HEK293 (cell line): Measurements from ENCODE around the gene MALAT1.

Source experiments
- CTCF ChIA-PET: fragments of 350-600 bp; formaldehyde crosslinking; extraction: SDS; loops from one replicate; lab custom pipeline; 2021; ENCODE audit warnings: antibody characterized with exemption; lab: Yijun Ruan, JAX
- POLR2A ChIA-PET: fragments of 300-600 bp; formaldehyde crosslinking; extraction: SDS; loops from one replicate; lab custom pipeline; 2020; ENCODE audit warnings: antibody characterized with exemption, inconsistent platforms; lab: Yijun Ruan, JAX
- H3K27ac ChIP-seq: fragments of 200-500 bp; sonication (Bioruptor generic); 2 replicates; pipeline ENCODE4 v1.5.1; 2014; ENCODE audit warnings: low read depth, low read length, control low read depth, inconsistent platforms; ENCODE audit errors: extremely low read depth
- H3K36me3 ChIP-seq, 2 experiments: fragments of 200-500 bp in 1 of 2; sonication (Bioruptor generic) in 1 of 2; 1 replicate in 1 of 2; 2 replicates in 1 of 2; pipeline ENCODE4 v1.5.1; 2014 to 2017; ENCODE audit warnings: inconsistent platforms in 2 of 2, low read length in 2 of 2; ENCODE audit not compliant: control insufficient read depth in 2 of 2, insufficient read depth in 1 of 2
- H3K4me1 ChIP-seq: fragments of 200-500 bp; sonication (Bioruptor generic); 2 replicates; pipeline ENCODE4 v1.5.1; 2014; ENCODE audit warnings: mild to moderate bottlenecking, low read length, inconsistent platforms; ENCODE audit not compliant: control insufficient read depth, insufficient read depth
- H3K4me3 ChIP-seq: 2 replicates; pipeline ENCODE4 v1.5.1; 2011; ENCODE audit warnings: low read depth, mild to moderate bottlenecking, control low read depth, low read length, moderate library complexity
- H3K9me3 ChIP-seq: fragments of 200-500 bp; sonication (Bioruptor generic); 2 replicates; pipeline ENCODE4 v1.5.1; 2014; ENCODE audit warnings: low read depth, low read length, inconsistent platforms; ENCODE audit not compliant: control insufficient read depth, insufficient read depth
- GLI2 ChIP-seq: fragments of 450-650 bp; formaldehyde crosslinking; IDR thresholded peaks from 2 replicates; pipeline ENCODE4; 2017; ENCODE audit warnings: missing biosample characterization, missing genetic modification characterization, low read depth, borderline replicate concordance
- GLIS1 ChIP-seq: fragments of 450-650 bp; formaldehyde crosslinking; IDR thresholded peaks from 2 replicates; pipeline ENCODE4 v1.5.1; 2016; ENCODE audit warnings: missing biosample characterization, missing genetic modification characterization
- SP2 ChIP-seq: fragments of 450-650 bp; formaldehyde crosslinking; IDR thresholded peaks from 2 replicates; pipeline ENCODE4 v1.5.1; 2016; ENCODE audit warnings: missing biosample characterization, missing genetic modification characterization
- ZBTB48 ChIP-seq: fragments of 450-650 bp; formaldehyde crosslinking; IDR thresholded peaks from 2 replicates; pipeline ENCODE4 v1.5.1; 2016; ENCODE audit warnings: missing biosample characterization, missing genetic modification characterization
- ZNF132 ChIP-seq: fragments of 450-650 bp; formaldehyde crosslinking; IDR thresholded peaks from 2 replicates; pipeline ENCODE4 v1.5.1; 2017; ENCODE audit warnings: missing biosample characterization, missing genetic modification characterization, borderline replicate concordance
- ZNF211 ChIP-seq: fragments of 450-650 bp; formaldehyde crosslinking; IDR thresholded peaks from 2 replicates; pipeline ENCODE4 v1.5.1; 2016; ENCODE audit warnings: low read depth, missing biosample characterization, missing genetic modification characterization
- ZNF24 ChIP-seq: fragments of 450-650 bp; formaldehyde crosslinking; IDR thresholded peaks from 2 replicates; pipeline ENCODE4 v1.5.1; 2016; ENCODE audit warnings: missing biosample characterization, missing genetic modification characterization
- ZNF366 ChIP-seq: fragments of 450-650 bp; formaldehyde crosslinking; conservative IDR thresholded peaks from 2 replicates; pipeline ENCODE4 v1.5.1; 2016; ENCODE audit warnings: missing biosample characterization, missing genetic modification characterization
- ZNF404 ChIP-seq: fragments of 450-650 bp; formaldehyde crosslinking; IDR thresholded peaks from 2 replicates; pipeline ENCODE4 v1.5.1; 2017; ENCODE audit warnings: missing biosample characterization, missing genetic modification characterization
- ZNF473 ChIP-seq: fragments of 450-650 bp; formaldehyde crosslinking; IDR thresholded peaks from 2 replicates; pipeline ENCODE4 v1.5.1; 2017; ENCODE audit warnings: missing biosample characterization, missing genetic modification characterization
- ZNF514 ChIP-seq: fragments of 450-650 bp; formaldehyde crosslinking; IDR thresholded peaks from 2 replicates; pipeline ENCODE4 v1.5.1; 2016; ENCODE audit warnings: missing biosample characterization, missing genetic modification characterization
- ZNF530 ChIP-seq: fragments of 450-650 bp; formaldehyde crosslinking; IDR thresholded peaks from 2 replicates; pipeline ENCODE4 v1.5.1; 2016; ENCODE audit warnings: low read depth, missing biosample characterization, missing genetic modification characterization
- ZNF654 ChIP-seq: fragments of 450-650 bp; formaldehyde crosslinking; IDR thresholded peaks from 2 replicates; pipeline ENCODE4 v1.5.1; 2016; ENCODE audit warnings: low read depth, missing biosample characterization, missing genetic modification characterization
- ZNF658 ChIP-seq: fragments of 450-650 bp; formaldehyde crosslinking; IDR thresholded peaks from 2 replicates; pipeline ENCODE4; 2016; ENCODE audit warnings: missing biosample characterization, missing genetic modification characterization
- ZNF660 ChIP-seq: fragments of 450-650 bp; IDR thresholded peaks from 2 replicates; pipeline ENCODE4 v1.5.1; 2018; ENCODE audit warnings: missing biosample characterization, mild to moderate bottlenecking, missing genetic modification characterization
- ZNF670 ChIP-seq: fragments of 450-650 bp; formaldehyde crosslinking; IDR thresholded peaks from 2 replicates; pipeline ENCODE4 v1.5.1; 2016; ENCODE audit warnings: missing biosample characterization, missing genetic modification characterization, low read depth
- ZNF76 ChIP-seq: fragments of 450-650 bp; formaldehyde crosslinking; IDR thresholded peaks from 2 replicates; pipeline ENCODE4; 2016; ENCODE audit warnings: low read depth, missing biosample characterization, missing genetic modification characterization, borderline replicate concordance
- ZNF792 ChIP-seq: fragments of 450-650 bp; formaldehyde crosslinking; IDR thresholded peaks from 2 replicates; pipeline ENCODE4 v1.5.1; 2016; ENCODE audit warnings: missing biosample characterization, missing genetic modification characterization
- TF ChIP-seq, protein P1 (sequence below): fragments of 450-650 bp; formaldehyde crosslinking; IDR thresholded peaks from 2 replicates; pipeline ENCODE4 v1.5.0; 2017; ENCODE audit warnings: missing biosample characterization, missing genetic modification characterization, borderline replicate concordance
- TF ChIP-seq, protein P2 (sequence below): fragments of 450-650 bp; formaldehyde crosslinking; IDR thresholded peaks from 2 replicates; pipeline ENCODE4 v1.5.1; 2016; ENCODE audit warnings: missing biosample characterization, missing genetic modification characterization
- TF ChIP-seq, protein P3 (sequence below): fragments of 450-650 bp; formaldehyde crosslinking; IDR thresholded peaks from 2 replicates; pipeline ENCODE4 v1.5.1; 2016; ENCODE audit warnings: missing biosample characterization, missing genetic modification characterization
- TF ChIP-seq, protein P4 (sequence below): fragments of 450-650 bp; formaldehyde crosslinking; IDR thresholded peaks from 2 replicates; pipeline ENCODE4 v1.5.1; 2017; ENCODE audit warnings: missing biosample characterization, missing genetic modification characterization
- TF ChIP-seq, protein P5 (sequence below): fragments of 450-650 bp; formaldehyde crosslinking; IDR thresholded peaks from 2 replicates; pipeline ENCODE4 v1.5.1; 2016; ENCODE audit warnings: missing biosample characterization, missing genetic modification characterization
- TF ChIP-seq, protein P6 (sequence below): fragments of 450-650 bp; formaldehyde crosslinking; IDR thresholded peaks from 2 replicates; pipeline ENCODE4 v1.5.1; 2016; ENCODE audit warnings: missing biosample characterization, missing genetic modification characterization

The MALAT1 gene

DNA sequence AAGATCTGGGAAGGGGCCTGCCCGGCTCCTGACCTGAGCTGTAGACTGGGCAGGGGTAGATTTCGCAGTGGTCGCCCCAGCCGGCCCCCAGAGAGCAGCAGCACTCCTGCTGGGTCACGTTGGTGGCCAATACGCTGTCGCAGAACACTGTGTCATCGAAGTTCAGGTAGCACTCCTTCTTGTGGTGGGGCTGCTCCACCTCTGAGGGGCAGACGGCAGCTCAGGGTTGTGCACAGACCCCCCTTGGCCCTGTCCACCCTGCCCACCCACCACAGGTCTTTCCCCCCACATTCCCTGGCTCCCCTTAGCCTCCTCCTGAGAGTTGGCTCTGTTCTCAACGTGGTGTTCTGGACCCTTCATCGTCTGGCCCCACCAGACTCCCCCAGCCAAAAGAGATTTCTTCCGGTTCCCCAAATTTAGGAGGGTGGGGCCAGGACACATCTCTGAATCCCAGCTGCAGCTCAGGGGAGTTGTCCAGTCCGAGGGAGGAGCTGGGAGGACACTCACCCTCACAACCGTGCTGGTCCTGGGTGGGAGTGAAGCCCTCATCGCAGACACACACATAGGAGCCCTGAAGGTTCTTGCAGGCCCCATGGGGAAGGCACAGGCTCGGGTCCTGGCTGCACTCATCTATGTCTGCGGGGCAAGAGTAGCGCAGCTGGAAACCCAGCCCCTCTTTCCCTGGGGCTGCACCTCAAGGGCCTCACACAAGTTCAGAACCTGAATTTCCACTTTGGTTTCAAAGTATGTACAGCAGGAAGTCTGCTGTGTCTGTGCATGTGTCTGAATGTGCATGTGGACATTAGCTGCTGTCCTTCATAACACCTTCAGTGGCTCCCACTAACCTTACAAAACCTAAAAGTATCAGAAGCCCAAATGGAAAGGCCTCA is 42.5 kb downstream of the MALAT1 start:
- Histone ChIP-seq H3K9me3 (no peaks in the 10 kb centered on the region), H3K27ac (peak overlapping the region; percentile 69; the same call in 1 of the 2 replicates), H3K4me3 (no peak overlapping the region; the same call in none of the 2 replicates), H3K4me1 (peaks cover 3% of the 10 kb centered on the region; the same call in 1 of the 2 replicates), H3K36me3 (peaks cover 0 to 82% of the 10 kb centered on the region in 2 experiments; a peak in 2 of 3 replicates)
- ChIA-PET POLR2A (interaction anchor here (0.5 to 2.6 kb wide), 17 partner anchors 8 to 508 kb away, joined by 3 to 39 read pairs (median 8); partner anchors contain the start of genes FAM89B, MALAT1, MAP3K11 and NEAT1), CTCF (interaction anchor here (0.6 to 4.5 kb wide), 25 partner anchors 11 to 695 kb away, joined by 3 to 133 read pairs (median 4); partner anchors contain the start of genes FAM89B, PCNX3, SCYL1 and ZNRD2)
- TF ChIP-seq ZNF473 (tag by site-specific recombination) (no peak), ZNF211 (tag by site-specific recombination) (no peak), GLIS1 (tag by site-specific recombination) (no peak), ZNF660 (no peak), ZNF654 (tag by site-specific recombination) (no peak), ZNF658 (tag by site-specific recombination) (no peak), ZNF404 (tag by site-specific recombination) (no peak), SP2 (no peak), GLI2 (tag by site-specific recombination) (no peak), ZNF792 (tag by site-specific recombination) (no peak), ZNF514 (no peak), ZNF76 (tag by site-specific recombination) (0 out of 2 replicates have a peak, but pooled peaks have one; percentile 1), ZNF366 (tag by site-specific recombination) (no peak), ZBTB48 (tag by site-specific recombination) (0 out of 2 replicates have a peak, but pooled peaks have one; percentile 5), ZNF132 (tag by site-specific recombination) (no peak), ZNF530 (tag by site-specific recombination) (no peak), ZNF670 (tag by site-specific recombination) (no peak), ZNF24 (tag by site-specific recombination) (no peak)
- TF ChIP-seq, protein P1, sequence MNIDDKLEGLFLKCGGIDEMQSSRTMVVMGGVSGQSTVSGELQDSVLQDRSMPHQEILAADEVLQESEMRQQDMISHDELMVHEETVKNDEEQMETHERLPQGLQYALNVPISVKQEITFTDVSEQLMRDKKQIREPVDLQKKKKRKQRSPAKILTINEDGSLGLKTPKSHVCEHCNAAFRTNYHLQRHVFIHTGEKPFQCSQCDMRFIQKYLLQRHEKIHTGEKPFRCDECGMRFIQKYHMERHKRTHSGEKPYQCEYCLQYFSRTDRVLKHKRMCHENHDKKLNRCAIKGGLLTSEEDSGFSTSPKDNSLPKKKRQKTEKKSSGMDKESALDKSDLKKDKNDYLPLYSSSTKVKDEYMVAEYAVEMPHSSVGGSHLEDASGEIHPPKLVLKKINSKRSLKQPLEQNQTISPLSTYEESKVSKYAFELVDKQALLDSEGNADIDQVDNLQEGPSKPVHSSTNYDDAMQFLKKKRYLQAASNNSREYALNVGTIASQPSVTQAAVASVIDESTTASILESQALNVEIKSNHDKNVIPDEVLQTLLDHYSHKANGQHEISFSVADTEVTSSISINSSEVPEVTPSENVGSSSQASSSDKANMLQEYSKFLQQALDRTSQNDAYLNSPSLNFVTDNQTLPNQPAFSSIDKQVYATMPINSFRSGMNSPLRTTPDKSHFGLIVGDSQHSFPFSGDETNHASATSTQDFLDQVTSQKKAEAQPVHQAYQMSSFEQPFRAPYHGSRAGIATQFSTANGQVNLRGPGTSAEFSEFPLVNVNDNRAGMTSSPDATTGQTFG (tag by site-specific recombination): no peak
- TF ChIP-seq, protein P2, sequence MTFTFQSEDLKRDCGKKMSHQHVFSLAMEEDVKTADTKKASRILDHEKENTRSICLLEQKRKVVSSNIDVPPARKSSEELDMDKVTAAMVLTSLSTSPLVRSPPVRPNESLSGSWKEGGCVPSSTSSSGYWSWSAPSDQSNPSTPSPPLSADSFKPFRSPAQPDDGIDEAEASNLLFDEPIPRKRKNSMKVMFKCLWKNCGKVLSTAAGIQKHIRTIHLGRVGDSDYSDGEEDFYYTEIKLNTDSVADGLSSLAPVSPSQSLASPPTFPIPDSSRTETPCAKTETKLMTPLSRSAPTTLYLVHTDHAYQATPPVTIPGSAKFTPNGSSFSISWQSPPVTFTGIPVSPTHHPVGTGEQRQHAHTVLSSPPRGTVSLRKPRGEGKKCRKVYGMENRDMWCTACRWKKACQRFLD (tag by site-specific recombination): no peak
- TF ChIP-seq, protein P3, sequence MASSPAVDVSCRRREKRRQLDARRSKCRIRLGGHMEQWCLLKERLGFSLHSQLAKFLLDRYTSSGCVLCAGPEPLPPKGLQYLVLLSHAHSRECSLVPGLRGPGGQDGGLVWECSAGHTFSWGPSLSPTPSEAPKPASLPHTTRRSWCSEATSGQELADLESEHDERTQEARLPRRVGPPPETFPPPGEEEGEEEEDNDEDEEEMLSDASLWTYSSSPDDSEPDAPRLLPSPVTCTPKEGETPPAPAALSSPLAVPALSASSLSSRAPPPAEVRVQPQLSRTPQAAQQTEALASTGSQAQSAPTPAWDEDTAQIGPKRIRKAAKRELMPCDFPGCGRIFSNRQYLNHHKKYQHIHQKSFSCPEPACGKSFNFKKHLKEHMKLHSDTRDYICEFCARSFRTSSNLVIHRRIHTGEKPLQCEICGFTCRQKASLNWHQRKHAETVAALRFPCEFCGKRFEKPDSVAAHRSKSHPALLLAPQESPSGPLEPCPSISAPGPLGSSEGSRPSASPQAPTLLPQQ: no peak
- TF ChIP-seq, protein P4, sequence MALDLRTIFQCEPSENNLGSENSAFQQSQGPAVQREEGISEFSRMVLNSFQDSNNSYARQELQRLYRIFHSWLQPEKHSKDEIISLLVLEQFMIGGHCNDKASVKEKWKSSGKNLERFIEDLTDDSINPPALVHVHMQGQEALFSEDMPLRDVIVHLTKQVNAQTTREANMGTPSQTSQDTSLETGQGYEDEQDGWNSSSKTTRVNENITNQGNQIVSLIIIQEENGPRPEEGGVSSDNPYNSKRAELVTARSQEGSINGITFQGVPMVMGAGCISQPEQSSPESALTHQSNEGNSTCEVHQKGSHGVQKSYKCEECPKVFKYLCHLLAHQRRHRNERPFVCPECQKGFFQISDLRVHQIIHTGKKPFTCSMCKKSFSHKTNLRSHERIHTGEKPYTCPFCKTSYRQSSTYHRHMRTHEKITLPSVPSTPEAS: no peak
- TF ChIP-seq, protein P5, sequence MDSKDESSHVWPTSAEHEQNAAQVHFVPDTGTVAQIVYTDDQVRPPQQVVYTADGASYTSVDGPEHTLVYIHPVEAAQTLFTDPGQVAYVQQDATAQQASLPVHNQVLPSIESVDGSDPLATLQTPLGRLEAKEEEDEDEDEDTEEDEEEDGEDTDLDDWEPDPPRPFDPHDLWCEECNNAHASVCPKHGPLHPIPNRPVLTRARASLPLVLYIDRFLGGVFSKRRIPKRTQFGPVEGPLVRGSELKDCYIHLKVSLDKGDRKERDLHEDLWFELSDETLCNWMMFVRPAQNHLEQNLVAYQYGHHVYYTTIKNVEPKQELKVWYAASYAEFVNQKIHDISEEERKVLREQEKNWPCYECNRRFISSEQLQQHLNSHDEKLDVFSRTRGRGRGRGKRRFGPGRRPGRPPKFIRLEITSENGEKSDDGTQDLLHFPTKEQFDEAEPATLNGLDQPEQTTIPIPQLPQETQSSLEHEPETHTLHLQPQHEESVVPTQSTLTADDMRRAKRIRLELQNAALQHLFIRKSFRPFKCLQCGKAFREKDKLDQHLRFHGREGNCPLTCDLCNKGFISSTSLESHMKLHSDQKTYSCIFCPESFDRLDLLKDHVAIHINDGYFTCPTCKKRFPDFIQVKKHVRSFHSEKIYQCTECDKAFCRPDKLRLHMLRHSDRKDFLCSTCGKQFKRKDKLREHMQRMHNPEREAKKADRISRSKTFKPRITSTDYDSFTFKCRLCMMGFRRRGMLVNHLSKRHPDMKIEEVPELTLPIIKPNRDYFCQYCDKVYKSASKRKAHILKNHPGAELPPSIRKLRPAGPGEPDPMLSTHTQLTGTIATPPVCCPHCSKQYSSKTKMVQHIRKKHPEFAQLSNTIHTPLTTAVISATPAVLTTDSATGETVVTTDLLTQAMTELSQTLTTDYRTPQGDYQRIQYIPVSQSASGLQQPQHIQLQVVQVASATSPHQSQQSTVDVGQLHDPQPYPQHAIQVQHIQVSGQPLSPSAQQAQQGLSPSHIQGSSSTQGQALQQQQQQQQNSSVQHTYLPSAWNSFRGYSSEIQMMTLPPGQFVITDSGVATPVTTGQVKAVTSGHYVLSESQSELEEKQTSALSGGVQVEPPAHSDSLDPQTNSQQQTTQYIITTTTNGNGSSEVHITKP (tag by site-specific recombination): peak; percentile 94
- TF ChIP-seq, protein P6, sequence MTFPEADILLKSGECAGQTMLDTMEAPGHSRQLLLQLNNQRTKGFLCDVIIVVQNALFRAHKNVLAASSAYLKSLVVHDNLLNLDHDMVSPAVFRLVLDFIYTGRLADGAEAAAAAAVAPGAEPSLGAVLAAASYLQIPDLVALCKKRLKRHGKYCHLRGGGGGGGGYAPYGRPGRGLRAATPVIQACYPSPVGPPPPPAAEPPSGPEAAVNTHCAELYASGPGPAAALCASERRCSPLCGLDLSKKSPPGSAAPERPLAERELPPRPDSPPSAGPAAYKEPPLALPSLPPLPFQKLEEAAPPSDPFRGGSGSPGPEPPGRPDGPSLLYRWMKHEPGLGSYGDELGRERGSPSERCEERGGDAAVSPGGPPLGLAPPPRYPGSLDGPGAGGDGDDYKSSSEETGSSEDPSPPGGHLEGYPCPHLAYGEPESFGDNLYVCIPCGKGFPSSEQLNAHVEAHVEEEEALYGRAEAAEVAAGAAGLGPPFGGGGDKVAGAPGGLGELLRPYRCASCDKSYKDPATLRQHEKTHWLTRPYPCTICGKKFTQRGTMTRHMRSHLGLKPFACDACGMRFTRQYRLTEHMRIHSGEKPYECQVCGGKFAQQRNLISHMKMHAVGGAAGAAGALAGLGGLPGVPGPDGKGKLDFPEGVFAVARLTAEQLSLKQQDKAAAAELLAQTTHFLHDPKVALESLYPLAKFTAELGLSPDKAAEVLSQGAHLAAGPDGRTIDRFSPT: no peak
